ENCODE results near the gene KIF26B.

- no peak for TF ChIP-seq CTCF (conservative IDR thresholded peaks at IDR 0.05; ENCODE audit: low read depth, low read length)
- TF ChIP-seq EZH2phosphoT487 (IDR thresholded peaks at IDR 0.05; ENCODE audit: borderline replicate concordance, low read length) = no peak
Observed at GRCh38 chr1:245585252-245585959, 430.6 kb downstream of the KIF26B start.
